Heart left ventricle (tissue), 16 donors: ENCODE results near the gene NAGPA. TPM values are rescaled to one million over a fixed set of nuclear protein-coding genes. Genes with fewer than 3 reads are reported as not detected.
"Not testable (repeated sequence)": the region's sequence is repeated elsewhere in the genome, so short reads cannot be mapped to it uniquely, and the experiment has no call there.

Experiments used
- ATAC-seq, 4 donors: fragments of 200-7000 bp; cut with Tn5 transposase; one replicate each; pipeline ENCODE4 v1.9.1; 2020 to 2022; ENCODE audit warnings: moderate library complexity in 4 of 4, mild to moderate bottlenecking in 3 of 4, moderate number of reproducible peaks in 1 of 4
- DNase-seq, 5 donors: peaks; one replicate each; pipeline ENCODE4 v3.0.0-alpha.2; 2020
- H3K27ac ChIP-seq, 12 donors: fragments of 200-600 bp; sonication (generic) in 4 of 12; one replicate each; pipeline versions ENCODE4 v1.5.0 to v1.8.0; 2016 to 2022; ENCODE audit warnings: mild to moderate bottlenecking in 2 of 12
- H3K27me3 ChIP-seq, 9 donors: fragments of 200-600 bp; sonication (generic) in 2 of 9; one replicate each; pipeline versions ENCODE4 v1.5.1 to v1.8.0; 2016 to 2022; ENCODE audit warnings: mild to moderate bottlenecking in 3 of 9
- H3K36me3 ChIP-seq, 9 donors: fragments of 200-600 bp; sonication (generic) in 2 of 9; one replicate each; pipeline versions ENCODE4 v1.5.0 to v1.8.0; 2018 to 2022; ENCODE audit warnings: mild to moderate bottlenecking in 2 of 9
- H3K4me1 ChIP-seq, 12 donors: fragments of 200-600 bp; sonication (generic) in 4 of 12; one replicate each; pipeline versions ENCODE4 v1.5.0 to v1.8.0; 2016 to 2022; ENCODE audit warnings: mild to moderate bottlenecking in 3 of 12
- H3K4me3 ChIP-seq, 12 donors: fragments of 200-600 bp; sonication (generic) in 4 of 12; one replicate each; pipeline versions ENCODE4 v1.5.0 to v1.8.0; 2017 to 2022; ENCODE audit warnings: mild to moderate bottlenecking in 9 of 12, moderate library complexity in 4 of 12
- H3K9me3 ChIP-seq, 12 donors: fragments of 200-600 bp; sonication (generic) in 4 of 12; one replicate each; pipeline versions ENCODE4 v1.5.0 to v1.8.0; 2016 to 2022; ENCODE audit warnings: mild to moderate bottlenecking in 1 of 12
- CTCF ChIP-seq, 12 donors: fragments of 200-600 bp; sonication (generic) in 4 of 12; IDR thresholded peaks; one replicate each; pipeline versions ENCODE4 v1.5.0 to v1.8.0; 2018 to 2022; ENCODE audit warnings: antibody characterized with exemption in 12 of 12, mild to moderate bottlenecking in 5 of 12
- POLR2A ChIP-seq, 2 donors: fragments of 450-650 bp; IDR thresholded peaks; one replicate each; pipeline ENCODE4 v1.6.1; 2017; ENCODE audit warnings: antibody characterized with exemption in 2 of 2, mild to moderate bottlenecking in 2 of 2, moderate library complexity in 2 of 2
- WGBS, 4 donors: extraction: QIAGEN DNeasy Blood & Tissue Kit in 2 of 4; methylation state at CpG; one replicate each; pipeline versions ENCODE4 v1.1.5 to v1.1.7; 2013 to 2018; 5-methylcytosine and 5-hydroxymethylcytosine counted together
- intact Hi-C, 10 donors: fragments of 100-400 bp; cut with DNase I; formaldehyde crosslinking; loops; one replicate each; pipeline versions ENCODE4 v1.11.1 to v1.14.2; 2022
- polyA plus RNA-seq, 2 donors: library from polyadenylated mRNA; stranded (reverse); fragments of 200-250 nt; gene quantifications; one replicate each; pipeline ENCODE4 v1.2.3, GENCODE V29; 2013
- total RNA-seq, 9 donors: library from RNA; depleted of rRNA in 2 of 9; stranded (reverse); fragments of >200 nt in 2 of 9; fragmentation: NEBNext Ultra II Directional in 3 of 9; extraction: Animal tissue kit (Norgen Biotek cat#: 25700) in 3 of 9; gene quantifications; one replicate each; pipeline versions ENCODE4 v1.1.0 to v1.2.4, GENCODE V29; 2016 to 2023
- donor health status: ischemic (EF 13 %, LVEDD 7.1; RV severe dilation, severe dysfunction).
- donor health status: healthy with polysubstance abuse.
- donor health status: DM: no; HTN: yes; CAD: no.
- donor health status: DM: no; HTN: no; CAD: no.
- donor health status: ischemic (EF 25% LVEDD 6.9; RV normal size, moderate dysfunction).
- donor health status: ischemic (EF 25% LVEDD 5.7; RV mildly dilated, moderate dysfunction).
- donor health status: healthy.
- donor health status: DM: yes; HTN: yes; CAD: no.
- donor health status: ischemic (EF 35%, LVEDD 5.7; RV mildly dilated, moderate dysfunction).
- donor health status: nonischemic (EF 11% LVEDD 7.7; RV severe dilation, severe dysfunction).
- donor health status: DM: yes; HTN: yes; CAD: no.
- donor health status: PGD.
- donor health status: ischemic (EF 29% LVEDD 5.4; RV normal size, mild dysfunction).
- donor health status: nonischemic (EF 23%, LVEDD 6.1; RV moderate dilation, normal function).

Gene NAGPA
- total and polyA plus RNA-seq, 11 donors = 3.8 to 14.6 (median 7.8) TPM

DNA sequence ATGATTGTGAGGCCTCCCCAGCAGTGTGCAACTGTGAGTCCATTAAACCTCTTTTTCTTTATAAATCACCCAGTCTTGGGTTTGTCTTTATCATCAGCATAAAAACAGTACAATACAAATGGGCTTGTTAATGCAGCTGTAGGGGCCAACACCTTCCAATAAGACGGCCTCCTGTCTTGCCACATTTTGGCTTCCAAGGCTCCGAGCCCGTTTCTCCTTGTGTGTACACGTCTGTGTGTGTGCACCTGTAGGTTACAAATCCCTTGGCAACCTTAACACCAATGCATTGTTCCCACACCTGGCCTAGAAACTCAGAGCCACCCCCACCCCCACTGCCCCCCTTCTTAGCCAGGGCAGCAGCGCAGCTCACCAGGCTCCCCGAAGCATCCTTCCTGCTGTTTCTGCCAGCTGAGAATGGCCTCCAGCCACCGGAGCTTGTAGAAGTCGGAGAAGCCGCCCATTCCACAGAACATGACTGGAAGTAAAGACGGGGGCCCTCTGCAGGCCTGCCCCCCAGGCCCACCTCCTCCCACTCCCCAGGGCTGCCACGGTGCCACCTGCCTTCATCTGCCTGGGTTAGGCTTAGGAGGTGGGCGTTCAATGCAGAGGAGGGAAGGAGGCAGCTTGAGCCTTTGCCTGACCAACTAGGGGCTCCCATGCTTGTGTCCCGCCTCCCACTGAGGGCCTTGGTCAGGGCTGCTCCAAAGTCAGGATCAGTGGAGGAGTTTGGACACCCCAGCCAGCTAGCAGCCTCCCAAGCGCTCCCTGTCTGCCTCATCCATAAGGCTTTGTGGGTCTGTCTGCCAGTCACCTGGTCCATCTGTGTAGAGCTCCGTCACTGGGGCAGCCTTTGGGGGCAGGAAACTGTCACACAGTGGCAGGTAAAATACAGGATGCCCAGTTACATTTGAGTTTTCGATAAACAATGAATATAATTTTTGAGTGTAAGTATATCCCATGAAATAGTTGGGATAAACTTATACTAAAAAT is 21.4 kb upstream of the NAGPA start:
- Histone ChIP-seq H3K4me3 (no peak overlapping the region), H3K4me1 (peaks cover 0 to 9% (median 0%) of the 10 kb centered on the region in 12 donors), H3K9me3 (peaks cover 0 to 9% (median 0%) of the 10 kb centered on the region in 12 donors), H3K36me3 (no peaks in the 10 kb centered on the region), H3K27me3 (no peaks in the 10 kb centered on the region), H3K27ac (no peak overlapping the region)
- TF ChIP-seq CTCF (IDR thresholded peaks at IDR 0.05) (no peak), POLR2A (IDR thresholded peaks at IDR 0.05) (no peak)
- 89 to 92% (median 92%) methylated on average over 14 to 16 of the region's 16 CpGs for WGBS, 4 donors
- DNase-seq (peak in 1 of 5 donors; percentile 1), ATAC-seq (no peak)
- intact Hi-C loops = no loop called here

DNA sequence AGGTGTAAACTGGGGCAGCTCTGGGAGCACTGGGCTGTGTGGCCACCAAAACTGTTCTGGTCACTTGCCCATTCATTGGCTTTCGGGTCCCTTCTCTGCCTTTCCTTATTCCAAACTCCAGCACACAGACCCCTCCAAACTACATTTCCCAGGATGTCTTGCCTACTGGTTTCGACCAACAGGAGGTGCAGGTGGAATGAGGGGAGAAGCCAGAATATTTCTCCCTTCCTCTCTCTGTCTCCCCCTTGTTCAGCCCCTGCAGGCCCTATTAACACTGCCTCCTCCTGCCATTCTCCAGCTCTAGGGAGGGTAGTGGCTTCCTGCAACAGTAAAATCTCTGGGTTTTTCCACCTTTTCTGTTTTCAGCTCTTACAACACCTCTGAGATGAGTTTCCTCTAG is 13.2 kb upstream of the NAGPA start:
- no peaks in the 10 kb centered on the region for H3K4me1 ChIP-seq
- no peak overlapping the region for H3K27ac ChIP-seq
- H3K4me3 ChIP-seq = no peak overlapping the region
- H3K9me3 ChIP-seq = peaks cover 0 to 9% (median 0%) of the 10 kb centered on the region in 12 donors
- WGBS, 4 donors = 72 to 85% (median 80%) methylated on average over 2 of the region's 2 CpGs
- ATAC-seq = no peak
- intact Hi-C loops = no loop called here
- H3K36me3 ChIP-seq = peaks cover 0 to 4% (median 0%) of the 10 kb centered on the region in 9 donors
- H3K27me3 ChIP-seq = no peaks in the 10 kb centered on the region
- DNase-seq = no peak
- TF ChIP-seq POLR2A (IDR thresholded peaks at IDR 0.05) (no peak), CTCF (IDR thresholded peaks at IDR 0.05) (no peak)

DNA sequence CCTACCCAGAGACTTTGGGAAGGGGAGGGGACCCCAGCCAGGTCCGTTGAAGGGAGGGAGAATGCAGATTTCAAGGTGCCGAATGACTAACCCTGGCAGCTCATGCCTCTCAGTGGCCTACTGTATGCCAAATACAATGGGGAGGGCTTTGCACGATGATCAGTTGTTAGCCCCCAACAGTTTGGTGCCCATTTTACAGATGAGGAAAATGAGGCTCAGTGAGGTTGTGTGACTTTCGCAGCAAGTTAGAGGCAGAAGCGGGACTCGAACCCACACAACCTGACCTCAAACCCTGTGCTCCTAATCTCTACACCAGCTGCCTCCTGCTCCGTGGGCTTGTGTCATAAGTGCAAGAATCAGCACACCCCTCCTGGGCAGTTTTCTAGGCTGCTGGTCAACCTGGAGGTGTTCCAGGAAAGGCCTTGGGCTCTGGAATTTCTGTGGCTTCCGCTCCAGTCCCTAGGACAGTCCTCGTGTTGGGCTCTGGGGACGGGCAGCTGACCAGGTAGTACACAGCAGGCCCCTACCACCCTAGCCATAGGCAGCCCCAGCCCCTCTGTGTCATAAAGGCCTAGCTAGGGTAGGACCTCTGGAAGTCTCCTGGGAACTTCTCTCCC is 11.9 kb upstream of the NAGPA start:
- H3K27ac ChIP-seq = no peak overlapping the region
- peaks cover 0 to 4% (median 0%) of the 10 kb centered on the region in 12 donors for H3K9me3 ChIP-seq
- TF ChIP-seq POLR2A (IDR thresholded peaks at IDR 0.05) (no peak), CTCF (IDR thresholded peaks at IDR 0.05) (no peak)
- ATAC-seq (no peak), DNase-seq (peak in 1 of 5 donors; percentile 21)
- H3K4me1 ChIP-seq = no peaks in the 10 kb centered on the region
- H3K36me3 ChIP-seq = peaks cover 0 to 4% (median 0%) of the 10 kb centered on the region in 9 donors
- H3K27me3 ChIP-seq = no peaks in the 10 kb centered on the region
- H3K4me3 ChIP-seq = no peak overlapping the region
- 89 to 100% (median 91%) methylated on average over 7 to 10 of the region's 10 CpGs for WGBS, 4 donors
- intact Hi-C loops = no loop called here

DNA sequence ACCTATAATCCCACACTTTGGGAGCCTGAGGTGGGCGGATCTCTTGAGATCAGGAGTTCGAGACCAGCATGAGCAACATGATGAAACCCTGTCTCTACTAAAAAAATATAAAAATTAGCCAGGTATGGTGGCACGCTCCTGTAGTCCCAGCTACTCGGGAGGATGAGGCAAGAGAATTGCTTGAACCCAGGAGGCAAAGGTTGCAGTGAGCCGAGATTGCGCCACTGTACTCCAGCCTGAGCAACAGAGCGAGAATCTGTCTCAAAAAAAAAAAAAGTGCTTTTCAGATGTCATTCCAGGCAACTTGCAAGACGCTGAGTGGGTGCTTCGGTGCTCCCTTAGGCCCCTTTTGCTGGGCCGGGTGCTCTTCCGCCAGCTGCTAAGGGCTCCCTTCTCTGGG is 10.8 kb upstream of the NAGPA start:
- H3K27me3 ChIP-seq, H3K27ac ChIP-seq, H3K4me3 ChIP-seq, H3K4me1 ChIP-seq, H3K36me3 ChIP-seq, ATAC-seq, DNase-seq, intact Hi-C loops, H3K9me3 ChIP-seq: not testable (repeated sequence)
- WGBS, 4 donors = 90 to 97% (median 97%) methylated on average over 11 of the region's 11 CpGs
